Stimulated activated CD4-positive, alpha-beta T cell treated with anti-CD3 and anti-CD28 coated beads, Interleukin-1b, Interleukin-23, amount 100 ng/mL, for 24 hours (primary cell): ENCODE data around the gene CCNI2.

Experiments used
- DNase-seq, 4 experiments: peaks; one replicate each; pipeline ENCODE4 v3.0.0-alpha.2; 2020; ENCODE audit warnings: low read depth in 4 of 4, low spot score in 1 of 4

The CCNI2 gene

GRCh38 chr5:132764671-132765238 lies 17.5 kb downstream of the CCNI2 start:
- no peak for DNase-seq

- no peak for DNase-seq
These were observed 18.2 kb downstream of the CCNI2 start for GRCh38 chr5:132765311-132766019.

- no peak for DNase-seq
These were observed 19.0 kb downstream of the CCNI2 start for GRCh38 chr5:132766020-132766805.

GRCh38 chr5:132766806-132767055 lies 19.5 kb downstream of the CCNI2 start:
- no peak for DNase-seq

- no peak for DNase-seq
These were observed 19.9 kb downstream of the CCNI2 start for GRCh38 chr5:132767150-132767549.

GRCh38 chr5:132768485-132768868 lies 21.3 kb downstream of the CCNI2 start:
- no peak for DNase-seq

- no peak for DNase-seq
These were observed 23.4 kb downstream of the CCNI2 start for GRCh38 chr5:132770476-132771159.

- no peak for DNase-seq
These were observed 24.3 kb downstream of the CCNI2 start for GRCh38 chr5:132771503-132771998.

- no peak for DNase-seq
These were observed 25.3 kb downstream of the CCNI2 start for GRCh38 chr5:132772291-132773070.

- no peak for DNase-seq
These were observed 25.9 kb downstream of the CCNI2 start for GRCh38 chr5:132773114-132773513.

GRCh38 chr5:132773601-132774355 lies 26.6 kb downstream of the CCNI2 start:
- no peak for DNase-seq

GRCh38 chr5:132774406-132774805 lies 27.2 kb downstream of the CCNI2 start:
- no peak for DNase-seq

- no peak for DNase-seq
These were observed 27.7 kb downstream of the CCNI2 start for GRCh38 chr5:132774896-132775295.

GRCh38 chr5:132775476-132775961 lies 28.3 kb downstream of the CCNI2 start:
- no peak for DNase-seq

- DNase-seq: no peak
These were observed 29.1 kb downstream of the CCNI2 start for GRCh38 chr5:132776131-132776937.

GRCh38 chr5:132776938-132777208 lies 29.6 kb downstream of the CCNI2 start:
- DNase-seq: no peak

- peak in 3 of 4 experiments; percentile 4 to 20 (median 19) for DNase-seq
These were observed 30.2 kb downstream of the CCNI2 start, which contains the start of gene SEPTIN8 for GRCh38 chr5:132777209-132778069. SEPTIN8 (minus strand) TSS chr5:132777239; CDS start chr5:132777137, 102 bp downstream.

- no peak for DNase-seq
These were observed 30.9 kb downstream of the CCNI2 start for GRCh38 chr5:132778129-132778528.
